Ascending aorta (tissue), 2 donors: ENCODE results near the gene NOTCH1. TPM values are rescaled to one million over a fixed set of nuclear protein-coding genes. Genes with fewer than 3 reads are reported as not detected.
A peak's percentile ranks its signal among the peaks of the same experiment; 100 is the strongest.

Experiments
- DNase-seq, 2 donors: peaks; one replicate each; pipeline ENCODE4 v3.0.0-alpha.2; 2019; ENCODE audit warnings: low spot score in 2 of 2
- H3K27ac ChIP-seq, 2 donors: fragments of 200-600 bp; sonication (generic); one replicate each; pipeline ENCODE4 v1.5.1; 2016 to 2017; ENCODE audit warnings: mild to moderate bottlenecking in 1 of 2
- H3K27me3 ChIP-seq: fragments of 200-600 bp; sonication (generic); one replicate; pipeline ENCODE4 v1.5.1; 2017
- H3K36me3 ChIP-seq, 2 donors: fragments of 200-600 bp; sonication (generic); one replicate each; pipeline ENCODE4 v1.5.1; 2016
- H3K4me1 ChIP-seq, 2 donors: fragments of 200-600 bp; sonication (generic); one replicate each; pipeline ENCODE4 v1.5.1; 2016 to 2017; ENCODE audit warnings: mild to moderate bottlenecking in 1 of 2
- H3K4me3 ChIP-seq, 2 donors: fragments of 200-600 bp; sonication (generic); one replicate each; pipeline ENCODE4 v1.5.1; 2016 to 2017; ENCODE audit warnings: mild to moderate bottlenecking in 1 of 2
- H3K9me3 ChIP-seq, 2 donors: fragments of 200-600 bp; sonication (generic); one replicate each; pipeline ENCODE4 v1.5.1; 2016
- intact Hi-C: fragments of 100-400 bp; cut with DNase I; formaldehyde crosslinking; loops from one replicate; pipeline ENCODE4 v1.15.1; 2023
- total RNA-seq: library from RNA; depleted of rRNA; stranded (reverse); fragments of >200 nt; gene quantifications from one replicate; pipeline ENCODE4 v1.1.0, GENCODE V29; 2016
- TF ChIP-seq, protein P1 (sequence below), 3 experiments: fragments of 200-600 bp in 2 of 3; fragments of 450-650 bp in 1 of 3; sonication (generic) in 2 of 3; IDR thresholded peaks; one replicate each; pipeline ENCODE4 v1.5.1; 2016 to 2019; ENCODE audit warnings: antibody characterized with exemption in 3 of 3, mild to moderate bottlenecking in 1 of 3, moderate library complexity in 1 of 3

Gene NOTCH1
- total RNA-seq, 1 donor from 2014 or later, result 120 TPM

DNA sequence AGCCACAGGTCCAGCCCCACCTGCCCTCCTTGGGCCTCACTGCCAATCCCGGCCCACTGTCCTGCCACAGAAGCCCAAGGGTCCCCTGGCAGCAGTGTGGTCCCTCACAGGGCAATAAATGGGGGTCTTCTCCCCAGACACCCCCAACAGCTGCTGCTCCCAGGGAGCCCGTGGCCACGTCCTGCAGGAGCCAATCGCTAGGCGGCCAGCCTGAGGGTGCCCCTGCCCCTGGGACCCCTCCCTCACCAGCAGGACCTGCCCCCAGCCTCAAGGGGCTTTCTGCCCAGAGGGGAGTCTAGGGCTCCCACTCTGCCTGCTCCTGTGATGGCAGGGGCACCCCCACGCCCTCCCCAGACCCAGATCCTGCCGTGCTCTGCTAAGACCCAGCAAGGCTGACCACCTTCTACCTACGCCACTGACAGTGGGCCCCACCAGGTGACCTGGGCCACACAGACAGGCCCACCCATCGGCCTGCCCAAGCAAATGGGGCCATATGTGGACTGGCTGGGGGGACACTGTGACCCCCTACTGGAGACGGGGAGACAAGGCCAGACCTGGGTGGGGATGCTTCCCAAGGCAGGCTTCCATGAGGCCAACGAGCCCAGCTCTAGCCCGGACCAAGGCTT lies 17.0 kb downstream of the NOTCH1 start:
- Histone ChIP-seq H3K4me3 (no peak overlapping the region), H3K27me3 (no peaks in the 10 kb centered on the region), H3K9me3 (no peaks in the 10 kb centered on the region), H3K4me1 (peaks cover 0 to 25% of the 10 kb centered on the region in 2 donors), H3K27ac (peak overlapping the region in 1 of 2 donors; percentile 9), H3K36me3 (peaks cover under 1 to 1% of the 10 kb centered on the region in 2 donors)
- no peak for DNase-seq
- intact Hi-C loops, result loop anchor here (10.0 kb wide), 1 partner anchor 46 kb away; no protein-coding TSS in a partner anchor
- TF ChIP-seq, protein P1, sequence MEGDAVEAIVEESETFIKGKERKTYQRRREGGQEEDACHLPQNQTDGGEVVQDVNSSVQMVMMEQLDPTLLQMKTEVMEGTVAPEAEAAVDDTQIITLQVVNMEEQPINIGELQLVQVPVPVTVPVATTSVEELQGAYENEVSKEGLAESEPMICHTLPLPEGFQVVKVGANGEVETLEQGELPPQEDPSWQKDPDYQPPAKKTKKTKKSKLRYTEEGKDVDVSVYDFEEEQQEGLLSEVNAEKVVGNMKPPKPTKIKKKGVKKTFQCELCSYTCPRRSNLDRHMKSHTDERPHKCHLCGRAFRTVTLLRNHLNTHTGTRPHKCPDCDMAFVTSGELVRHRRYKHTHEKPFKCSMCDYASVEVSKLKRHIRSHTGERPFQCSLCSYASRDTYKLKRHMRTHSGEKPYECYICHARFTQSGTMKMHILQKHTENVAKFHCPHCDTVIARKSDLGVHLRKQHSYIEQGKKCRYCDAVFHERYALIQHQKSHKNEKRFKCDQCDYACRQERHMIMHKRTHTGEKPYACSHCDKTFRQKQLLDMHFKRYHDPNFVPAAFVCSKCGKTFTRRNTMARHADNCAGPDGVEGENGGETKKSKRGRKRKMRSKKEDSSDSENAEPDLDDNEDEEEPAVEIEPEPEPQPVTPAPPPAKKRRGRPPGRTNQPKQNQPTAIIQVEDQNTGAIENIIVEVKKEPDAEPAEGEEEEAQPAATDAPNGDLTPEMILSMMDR (IDR thresholded peaks at IDR 0.05), result no peak

DNA sequence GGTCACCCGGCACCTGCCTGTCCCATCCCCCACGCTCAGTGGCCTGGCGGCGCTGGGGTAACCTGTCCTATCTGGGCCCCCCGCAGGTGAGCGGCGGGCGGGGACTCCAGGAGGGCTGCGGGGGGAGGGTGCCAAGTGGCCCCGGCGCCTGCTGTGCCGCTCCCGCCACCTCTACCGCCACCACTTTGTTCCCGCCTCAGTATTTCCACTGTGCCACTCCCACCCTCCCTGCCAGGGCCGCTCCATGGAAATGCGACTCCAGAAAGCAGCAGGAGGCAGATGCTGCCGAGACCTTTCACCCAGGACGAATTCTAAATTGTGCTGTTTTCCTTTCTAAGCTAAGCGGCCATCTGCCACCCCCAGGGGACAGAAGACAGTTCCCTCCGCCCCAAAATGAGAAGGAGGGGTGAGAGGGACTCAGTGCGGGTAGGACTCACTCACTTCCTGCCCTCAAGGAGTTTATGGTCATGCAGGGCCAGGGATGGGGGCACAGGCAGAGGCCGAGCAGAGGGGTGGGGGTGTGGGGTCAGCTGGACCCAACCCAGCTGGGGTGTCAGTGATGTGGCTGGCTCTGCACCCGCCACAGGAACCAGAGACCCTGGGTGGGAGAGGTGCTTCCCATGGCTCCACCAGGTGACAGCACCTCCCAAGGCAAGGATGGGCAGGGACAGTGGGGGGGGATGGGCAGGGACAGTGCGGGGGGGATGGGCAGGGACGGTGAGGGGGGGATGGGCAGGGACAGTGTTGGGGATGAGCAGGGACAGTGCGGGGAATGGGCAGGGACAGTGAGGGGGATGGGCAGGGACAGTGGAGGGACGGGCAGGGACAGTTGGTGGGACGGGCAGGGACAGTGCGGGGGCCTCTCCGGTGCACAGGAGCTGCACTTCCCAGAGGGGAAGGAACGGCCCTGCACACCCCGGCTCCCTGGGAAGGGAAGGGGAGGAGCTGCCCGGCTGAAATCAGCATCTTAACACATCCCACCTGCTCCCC lies 17.8 kb downstream of the NOTCH1 start:
- H3K36me3 ChIP-seq, result peaks cover 9% of the 10 kb centered on the region in 2 donors
- TF ChIP-seq, protein P1 (IDR thresholded peaks at IDR 0.05), result no peak
- no peak for DNase-seq
- H3K27ac ChIP-seq, result peak overlapping the region in 1 of 2 donors; percentile 9
- H3K27me3 ChIP-seq, result no peaks in the 10 kb centered on the region
- H3K4me1 ChIP-seq, result peaks cover 0 to 25% of the 10 kb centered on the region in 2 donors
- H3K9me3 ChIP-seq, result no peaks in the 10 kb centered on the region
- H3K4me3 ChIP-seq, result no peak overlapping the region
- intact Hi-C loops, result loop anchor here (10.0 kb wide), 1 partner anchor 47 kb away; no protein-coding TSS in a partner anchor

DNA sequence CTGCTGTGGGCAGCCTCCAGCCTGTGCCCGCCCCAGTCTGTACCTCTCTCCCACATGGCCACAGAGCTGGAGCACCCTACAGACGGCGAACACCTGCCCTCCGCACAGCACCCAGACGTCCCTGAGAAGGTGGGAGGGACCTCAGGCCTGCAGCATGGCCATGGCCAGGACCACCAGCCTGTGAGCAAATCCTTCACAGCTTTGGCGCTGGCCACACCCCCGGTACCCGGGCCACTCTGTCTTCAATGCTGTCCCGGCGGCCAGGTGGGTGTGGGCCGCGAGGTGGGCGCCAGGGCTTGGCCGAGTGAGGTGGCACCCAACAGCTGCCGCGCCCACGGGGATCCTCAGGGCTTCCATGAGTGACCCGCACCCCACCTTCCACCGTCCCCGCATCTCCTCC lies 18.7 kb downstream of the NOTCH1 start:
- Histone ChIP-seq H3K27ac (peak overlapping the region in 1 of 2 donors; percentile 33), H3K27me3 (no peaks in the 10 kb centered on the region), H3K9me3 (no peaks in the 10 kb centered on the region), H3K4me3 (no peak overlapping the region), H3K36me3 (peaks cover 17 to 18% of the 10 kb centered on the region in 2 donors), H3K4me1 (peaks cover 0 to 25% of the 10 kb centered on the region in 2 donors)
- intact Hi-C loops, result loop anchor here (10.0 kb wide), 1 partner anchor 48 kb away; no protein-coding TSS in a partner anchor
- no peak for DNase-seq
- TF ChIP-seq, protein P1 (IDR thresholded peaks at IDR 0.05), result no peak

DNA sequence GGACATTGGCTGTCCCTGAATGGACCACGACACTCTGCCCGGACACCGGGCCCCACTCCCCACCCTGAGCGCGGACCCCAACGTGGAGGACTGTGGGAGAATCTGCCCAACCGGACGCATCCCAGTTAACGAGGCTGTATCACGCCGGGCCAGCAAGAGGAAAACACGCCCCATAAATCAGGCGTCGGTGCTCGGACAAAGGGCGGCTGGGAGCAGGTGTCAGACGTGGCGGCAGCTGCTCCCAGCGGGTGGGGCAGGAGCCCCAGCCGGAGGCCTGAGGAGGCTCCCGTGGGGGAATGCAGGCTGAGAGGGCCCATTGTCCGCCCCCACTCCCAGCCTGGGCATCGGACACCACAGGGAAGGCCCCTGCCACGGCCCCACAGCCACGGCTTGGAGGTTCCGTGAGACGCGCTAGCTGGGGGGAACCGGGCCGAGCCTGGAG lies 19.2 kb downstream of the NOTCH1 start:
- Histone ChIP-seq H3K4me3 (peak overlapping the region in 1 of 2 donors; percentile 17), H3K9me3 (no peaks in the 10 kb centered on the region), H3K4me1 (peaks cover 0 to 23% of the 10 kb centered on the region in 2 donors), H3K27ac (peak overlapping the region; percentile 33 to 42), H3K27me3 (no peaks in the 10 kb centered on the region), H3K36me3 (peaks cover 17 to 20% of the 10 kb centered on the region in 2 donors)
- intact Hi-C loops, result loop anchor here (10.0 kb wide), 1 partner anchor 48 kb away; no protein-coding TSS in a partner anchor
- no peak for DNase-seq
- TF ChIP-seq, protein P1 (IDR thresholded peaks at IDR 0.05), result no peak

DNA sequence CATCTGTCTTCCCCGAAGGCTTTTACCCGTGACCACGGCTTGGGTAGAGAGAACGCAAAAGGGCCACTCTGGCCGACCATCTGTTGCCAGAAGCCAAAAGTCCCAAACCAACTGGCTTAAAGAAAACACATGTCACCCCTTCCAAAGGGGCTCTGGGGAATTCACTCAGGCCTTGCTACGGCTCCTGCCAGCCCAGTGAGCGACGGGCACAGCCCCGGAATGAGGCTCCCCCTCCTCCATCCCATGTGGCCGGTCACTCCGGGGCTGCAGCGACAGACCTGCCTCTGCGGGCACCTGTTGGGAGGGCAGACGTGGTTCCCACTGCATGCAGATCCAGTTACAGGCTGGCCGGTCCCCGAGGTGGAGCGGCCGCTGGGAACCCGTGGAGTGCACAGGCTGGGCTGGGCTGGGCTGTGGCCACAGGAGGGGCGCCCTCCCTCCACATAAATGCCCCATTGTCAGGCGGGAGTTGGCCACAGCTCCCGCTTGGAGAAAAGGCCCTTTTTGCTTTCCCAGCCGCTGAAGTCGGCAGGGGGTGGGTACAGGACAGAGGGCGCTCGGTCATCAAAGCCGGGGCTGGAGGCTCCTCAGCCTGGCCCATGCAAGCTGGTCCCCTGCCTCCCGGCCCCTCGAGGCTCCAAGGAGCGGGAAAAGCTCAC lies 19.9 kb downstream of the NOTCH1 start:
- Histone ChIP-seq H3K36me3 (peaks cover 17 to 20% of the 10 kb centered on the region in 2 donors), H3K4me3 (peak overlapping the region in 1 of 2 donors; percentile 17), H3K27me3 (no peaks in the 10 kb centered on the region), H3K4me1 (peaks cover 0 to 23% of the 10 kb centered on the region in 2 donors), H3K27ac (peak overlapping the region; percentile 33 to 42), H3K9me3 (no peaks in the 10 kb centered on the region)
- intact Hi-C loops, result loop anchor here (10.0 kb wide), 1 partner anchor 49 kb away; no protein-coding TSS in a partner anchor
- no peak for DNase-seq
- TF ChIP-seq, protein P1 (IDR thresholded peaks at IDR 0.05), result peak in 1 of 3 experiments; percentile 37
